GM18505 (cell line): ENCODE data around the gene PANX1.
"Not testable (repeated sequence)": the region's sequence is repeated elsewhere in the genome, so short reads cannot be mapped to it uniquely, and the experiment has no call there.

Experiments used
- ATAC-seq: cut with Tn5 transposase; IDR thresholded peaks from one replicate; pipeline ENCODE4 v1.9.1; 2021; ENCODE audit not compliant: unreplicated experiment
- POLR2A ChIP-seq: IDR thresholded peaks from 4 replicates; pipeline ENCODE4 v1.6.1; 2011; ENCODE audit warnings: borderline replicate concordance; ENCODE audit not compliant: insufficient read depth, insufficient read length; ENCODE audit errors: extremely low read depth

PANX1 gene

GRCh38 chr11:94148189-94148588 is 19.5 kb downstream of the PANX1 start:
- TF ChIP-seq POLR2A = no peak
- ATAC-seq = no peak

DNA sequence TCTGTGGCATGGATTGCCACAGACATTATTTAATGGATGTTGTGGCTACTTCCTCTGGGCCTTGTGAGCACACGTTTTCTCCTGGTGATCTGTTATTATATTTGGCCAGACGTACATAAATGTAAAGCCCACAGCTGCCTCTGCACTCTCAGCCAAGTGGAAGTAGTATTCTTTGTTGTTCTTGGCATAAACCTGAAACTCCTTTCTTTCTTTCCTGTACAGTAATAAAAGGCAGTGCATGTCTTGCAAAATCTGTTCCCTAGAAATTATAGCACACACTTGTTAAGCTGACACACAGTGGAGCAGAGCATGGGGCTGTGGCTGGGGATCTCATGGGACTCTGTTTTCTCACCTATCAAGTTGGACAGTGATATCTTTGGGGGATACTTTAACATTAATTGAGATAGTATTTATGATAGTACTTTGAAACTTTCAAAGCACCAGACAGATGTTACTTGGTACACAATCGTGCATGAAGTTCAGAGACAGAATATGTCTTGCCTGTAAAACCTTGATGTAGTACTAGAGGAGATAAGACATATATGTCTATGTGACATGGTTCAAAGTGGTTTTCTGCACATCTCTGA is 20.9 kb downstream of the PANX1 start:
- no peak for ATAC-seq
- no peak for TF ChIP-seq POLR2A

- no peak for ATAC-seq
- TF ChIP-seq POLR2A = no peak
These were observed 21.4 kb downstream of the PANX1 start for GRCh38 chr11:94150056-94150455.

GRCh38 chr11:94150704-94151685 is 22.4 kb downstream of the PANX1 start:
- no peak for TF ChIP-seq POLR2A
- ATAC-seq = no peak

DNA sequence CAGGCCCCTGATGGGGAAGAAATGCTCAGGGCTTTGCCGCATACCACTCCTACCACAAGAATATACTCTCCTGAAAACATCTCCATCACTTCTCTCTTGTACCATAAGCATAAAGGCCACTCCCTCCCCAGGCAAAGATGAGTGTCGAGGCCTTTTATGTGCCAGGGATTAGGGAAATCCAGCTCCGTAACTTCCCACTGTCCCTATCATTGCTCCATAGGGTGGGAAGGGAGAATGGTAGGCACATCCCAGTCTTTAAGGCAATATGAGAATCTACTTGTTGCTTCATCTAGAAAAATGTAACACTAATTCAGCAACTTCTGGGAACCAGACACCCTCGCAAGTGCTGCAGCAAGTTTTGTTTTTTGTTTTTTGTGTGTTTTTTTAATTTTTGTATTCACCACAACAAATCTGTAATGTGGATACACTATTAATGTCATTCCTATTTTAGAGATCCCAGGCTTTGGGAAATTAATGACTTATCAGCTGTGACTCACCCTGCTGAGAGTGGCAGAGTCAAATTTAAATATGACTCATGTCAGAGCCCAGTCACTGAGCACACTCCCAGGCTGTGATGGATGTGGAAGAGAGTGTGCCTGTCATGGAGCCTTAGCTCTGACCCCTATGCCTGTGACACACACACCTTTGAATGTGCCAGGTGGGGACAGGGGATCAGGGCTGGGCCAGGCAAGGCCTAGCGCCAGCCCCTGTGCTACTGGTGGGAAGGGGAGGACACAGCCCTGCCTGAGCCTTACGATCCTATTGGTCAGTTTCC is 23.4 kb downstream of the PANX1 start:
- ATAC-seq = peak; percentile 51
- no peak for TF ChIP-seq POLR2A

DNA sequence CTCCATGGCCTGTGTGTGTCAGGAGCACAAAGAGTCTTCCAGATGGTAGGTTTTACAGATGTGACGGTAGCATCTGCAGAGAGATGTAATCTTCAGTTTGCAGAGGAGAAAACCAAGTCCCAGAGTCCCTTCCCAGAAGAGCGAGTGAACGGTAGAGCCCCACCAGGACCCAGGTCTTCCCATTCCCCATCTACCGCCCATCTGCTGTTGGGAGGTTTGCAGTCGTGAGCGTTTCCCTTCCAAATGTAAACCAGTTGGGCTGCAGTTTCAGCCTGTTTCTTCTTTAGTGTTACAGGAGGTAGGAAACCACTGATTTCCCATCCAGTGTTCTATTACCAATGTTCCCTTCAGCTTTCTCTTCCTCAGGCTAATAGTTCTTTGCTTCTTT is 24.0 kb downstream of the PANX1 start:
- no peak for TF ChIP-seq POLR2A
- no peak for ATAC-seq

- no peak for TF ChIP-seq POLR2A
These were observed 24.7 kb downstream of the PANX1 start for GRCh38 chr11:94153320-94153719.

DNA sequence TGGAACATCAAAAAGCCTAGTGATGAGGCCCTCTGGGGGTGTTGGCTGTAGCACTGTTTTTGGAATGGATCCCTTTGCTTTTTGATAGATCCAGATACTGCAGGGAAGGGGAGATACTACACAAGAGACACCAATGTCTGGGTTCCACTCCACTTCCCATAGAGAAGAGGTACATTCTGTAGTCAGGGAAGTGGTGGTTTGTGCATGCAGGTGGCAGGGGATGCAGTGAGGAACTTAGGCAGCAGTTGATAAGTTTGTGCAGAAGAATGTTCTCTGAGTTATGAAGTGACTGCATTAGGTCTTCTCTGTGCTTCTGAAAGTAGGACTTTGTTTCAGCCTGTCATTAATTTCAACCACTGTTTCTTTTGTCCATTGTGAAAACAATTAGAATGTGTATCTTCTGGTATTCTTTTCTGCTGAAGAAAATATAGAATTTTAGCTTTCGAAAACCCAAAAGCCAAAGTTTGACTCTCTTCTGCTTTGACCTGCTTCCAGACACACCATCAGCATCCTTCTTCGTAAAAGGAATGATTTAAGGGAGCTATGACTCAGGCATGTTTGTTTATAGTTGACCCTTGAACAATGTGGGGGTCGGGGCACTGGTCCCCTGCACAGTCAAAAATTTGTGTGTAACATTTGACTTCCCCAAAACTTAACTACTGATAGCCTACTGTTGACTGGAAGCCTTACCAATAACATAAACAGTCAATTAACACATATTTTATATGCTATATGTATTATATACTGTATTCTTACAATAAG is 25.6 kb downstream of the PANX1 start:
- no peak for ATAC-seq
- TF ChIP-seq POLR2A = no peak

More at GRCh38 chr11:94153320-94153719, 24.7 kb downstream of the PANX1 start:
- ATAC-seq = no peak

DNA sequence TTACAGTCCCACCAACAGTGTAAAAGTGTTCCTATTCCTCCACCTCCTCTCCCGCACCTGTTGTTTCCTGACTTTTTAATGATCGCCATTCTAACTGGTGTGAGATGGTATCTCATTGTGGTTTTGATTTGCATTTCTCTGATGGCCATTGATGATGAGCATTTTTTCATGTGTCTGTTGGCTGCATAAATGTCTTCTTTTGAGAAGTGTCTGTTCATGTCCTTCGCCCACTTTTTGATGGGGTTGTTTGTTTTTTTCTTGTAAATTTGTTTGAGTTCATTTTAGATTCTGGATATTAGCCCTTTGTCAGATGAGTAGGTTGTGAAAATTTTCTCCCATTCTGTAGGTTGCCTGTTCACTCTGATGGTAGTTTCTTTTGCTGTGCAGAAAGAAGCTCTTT is 28.7 kb downstream of the PANX1 start:
- ATAC-seq = not testable (repeated sequence)

DNA sequence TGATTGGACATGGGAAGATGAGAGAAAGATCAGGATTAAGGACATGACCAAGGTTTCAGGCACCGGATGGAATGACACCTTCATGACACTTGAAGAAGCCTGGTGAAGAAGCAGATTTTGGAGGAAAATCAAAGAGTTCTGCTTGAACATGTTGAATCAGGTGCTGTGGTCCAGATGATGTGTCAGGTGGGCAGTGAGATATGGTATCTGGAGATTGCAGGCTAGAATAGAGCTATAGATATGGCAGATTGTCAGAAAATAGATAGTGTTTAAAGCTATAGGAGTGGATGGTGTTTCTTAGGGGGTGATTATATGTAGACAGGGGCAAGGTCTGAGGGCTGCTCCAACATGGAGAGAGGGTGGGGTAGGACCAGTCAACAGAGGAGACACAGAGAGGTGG is 40.2 kb downstream of the PANX1 start:
- no peak for TF ChIP-seq POLR2A
- ATAC-seq = no peak

GRCh38 chr11:94169516-94169915 is 40.9 kb downstream of the PANX1 start:
- no peak for TF ChIP-seq POLR2A
- ATAC-seq = no peak

GRCh38 chr11:94169930-94170545 is 41.4 kb downstream of the PANX1 start:
- TF ChIP-seq POLR2A = no peak
- no peak for ATAC-seq

DNA sequence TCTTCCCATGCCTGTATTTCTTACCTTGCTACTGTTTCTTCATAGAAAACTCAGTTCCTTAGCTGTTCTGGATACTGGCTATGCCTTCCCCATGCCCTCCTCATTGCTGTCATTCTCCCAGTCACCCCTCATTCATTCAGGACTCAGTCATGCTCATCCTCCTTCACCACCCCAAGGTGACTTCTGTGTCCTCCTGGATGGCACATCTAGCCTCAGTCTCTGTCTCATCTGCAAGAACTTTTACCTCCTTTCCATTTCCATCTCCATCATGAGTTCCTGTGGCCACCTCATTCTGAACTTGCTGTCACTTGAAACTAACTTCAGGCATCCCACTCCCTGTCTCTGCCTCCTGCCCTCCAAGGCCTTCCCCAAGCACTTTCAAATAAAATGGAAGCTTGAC is 42.3 kb downstream of the PANX1 start:
- no peak for TF ChIP-seq POLR2A
- ATAC-seq = no peak
